ENCODE data around the gene CDK6. TPM values are rescaled to one million over a fixed set of nuclear protein-coding genes. Genes with fewer than 3 reads are reported as not detected.

The CDK6 gene
- total and polyA plus RNA-seq, 4 donors = 3.3 to 35.0 (median 12.0) TPM

DNA sequence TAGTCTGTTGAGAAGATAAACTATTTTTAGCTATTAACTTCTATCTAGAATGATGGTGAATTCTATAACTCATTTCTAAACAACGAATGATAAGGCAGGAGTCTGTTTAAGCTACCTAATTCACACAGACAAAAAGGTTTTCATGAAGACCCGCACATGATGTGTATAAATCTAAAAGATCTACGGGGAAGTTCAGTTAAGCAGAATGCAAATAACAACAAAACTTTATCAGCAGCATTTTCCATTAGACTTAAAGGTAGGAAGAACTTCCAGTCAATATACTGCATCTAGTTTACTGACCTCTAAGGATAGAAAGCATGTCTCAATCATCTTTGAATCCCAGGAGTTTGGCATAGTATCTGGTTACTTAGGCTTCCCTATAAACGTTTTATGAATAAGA lies 62.6 kb downstream of the CDK6 start:
- no peak overlapping the region for H3K27ac ChIP-seq (ENCODE audit: low read depth in 1 of 2, low read length in 2 of 2)
- no peaks in the 10 kb centered on the region for H3K27me3 ChIP-seq (ENCODE audit: control insufficient read depth in 4 of 4, insufficient read depth in 4 of 4, low read length in 3 of 4)
- H3K4me1 ChIP-seq (ENCODE audit: control insufficient read depth in 4 of 4, insufficient read depth in 4 of 4, low read length in 3 of 4) = peaks cover 0 to 11% (median 2%) of the 10 kb centered on the region in 4 donors
- H3K4me3 ChIP-seq (ENCODE audit: low read depth in 1 of 3, low read length in 3 of 3) = no peak overlapping the region
- H3K9me3 ChIP-seq (ENCODE audit: control insufficient read depth in 4 of 4, low read length in 3 of 4) = no peaks in the 10 kb centered on the region
- no peak for DNase-seq (ENCODE audit: low spot score)
- no peak overlapping the region for H3K9ac ChIP-seq (ENCODE audit: low read depth in 1 of 2, low read length in 2 of 2)
- 83% methylated on average over 4 of the region's 4 CpGs for WGBS
- no peaks in the 10 kb centered on the region for H3K36me3 ChIP-seq (ENCODE audit: control insufficient read depth in 4 of 4, insufficient read depth in 3 of 4, low read depth in 1 of 4, low read length in 3 of 4)
- TF ChIP-seq SP1 (IDR thresholded peaks at IDR 0.05) (no peak), NR2F2 (IDR thresholded peaks at IDR 0.05) (no peak), FOXA1 (IDR thresholded peaks at IDR 0.05) (no peak), GABPA (IDR thresholded peaks at IDR 0.05 in 1 of 2, conservative IDR thresholded peaks at IDR 0.05 in 1 of 2) (no peak), RAD21 (IDR thresholded peaks at IDR 0.05) (no peak), TAF1 (conservative IDR thresholded peaks at IDR 0.05) (no peak), HNF4G (IDR thresholded peaks at IDR 0.05) (no peak), EGR1 (IDR thresholded peaks at IDR 0.05; ENCODE audit: low read depth in 2 of 2) (no peak), HNF4A (conservative IDR thresholded peaks at IDR 0.05) (no peak), RXRA (IDR thresholded peaks at IDR 0.05) (no peak), FOXA2 (IDR thresholded peaks at IDR 0.05) (no peak), YY1 (IDR thresholded peaks at IDR 0.05) (no peak), JUND (IDR thresholded peaks at IDR 0.05) (no peak)
- TF ChIP-seq, protein P1, sequence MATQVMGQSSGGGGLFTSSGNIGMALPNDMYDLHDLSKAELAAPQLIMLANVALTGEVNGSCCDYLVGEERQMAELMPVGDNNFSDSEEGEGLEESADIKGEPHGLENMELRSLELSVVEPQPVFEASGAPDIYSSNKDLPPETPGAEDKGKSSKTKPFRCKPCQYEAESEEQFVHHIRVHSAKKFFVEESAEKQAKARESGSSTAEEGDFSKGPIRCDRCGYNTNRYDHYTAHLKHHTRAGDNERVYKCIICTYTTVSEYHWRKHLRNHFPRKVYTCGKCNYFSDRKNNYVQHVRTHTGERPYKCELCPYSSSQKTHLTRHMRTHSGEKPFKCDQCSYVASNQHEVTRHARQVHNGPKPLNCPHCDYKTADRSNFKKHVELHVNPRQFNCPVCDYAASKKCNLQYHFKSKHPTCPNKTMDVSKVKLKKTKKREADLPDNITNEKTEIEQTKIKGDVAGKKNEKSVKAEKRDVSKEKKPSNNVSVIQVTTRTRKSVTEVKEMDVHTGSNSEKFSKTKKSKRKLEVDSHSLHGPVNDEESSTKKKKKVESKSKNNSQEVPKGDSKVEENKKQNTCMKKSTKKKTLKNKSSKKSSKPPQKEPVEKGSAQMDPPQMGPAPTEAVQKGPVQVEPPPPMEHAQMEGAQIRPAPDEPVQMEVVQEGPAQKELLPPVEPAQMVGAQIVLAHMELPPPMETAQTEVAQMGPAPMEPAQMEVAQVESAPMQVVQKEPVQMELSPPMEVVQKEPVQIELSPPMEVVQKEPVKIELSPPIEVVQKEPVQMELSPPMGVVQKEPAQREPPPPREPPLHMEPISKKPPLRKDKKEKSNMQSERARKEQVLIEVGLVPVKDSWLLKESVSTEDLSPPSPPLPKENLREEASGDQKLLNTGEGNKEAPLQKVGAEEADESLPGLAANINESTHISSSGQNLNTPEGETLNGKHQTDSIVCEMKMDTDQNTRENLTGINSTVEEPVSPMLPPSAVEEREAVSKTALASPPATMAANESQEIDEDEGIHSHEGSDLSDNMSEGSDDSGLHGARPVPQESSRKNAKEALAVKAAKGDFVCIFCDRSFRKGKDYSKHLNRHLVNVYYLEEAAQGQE (IDR thresholded peaks at IDR 0.05) = no peak
- TF ChIP-seq, protein P2, sequence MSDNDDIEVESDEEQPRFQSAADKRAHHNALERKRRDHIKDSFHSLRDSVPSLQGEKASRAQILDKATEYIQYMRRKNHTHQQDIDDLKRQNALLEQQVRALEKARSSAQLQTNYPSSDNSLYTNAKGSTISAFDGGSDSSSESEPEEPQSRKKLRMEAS (IDR thresholded peaks at IDR 0.05) = no peak
- TF ChIP-seq, protein P3, sequence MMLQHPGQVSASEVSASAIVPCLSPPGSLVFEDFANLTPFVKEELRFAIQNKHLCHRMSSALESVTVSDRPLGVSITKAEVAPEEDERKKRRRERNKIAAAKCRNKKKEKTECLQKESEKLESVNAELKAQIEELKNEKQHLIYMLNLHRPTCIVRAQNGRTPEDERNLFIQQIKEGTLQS (IDR thresholded peaks at IDR 0.05) = no peak
- TF ChIP-seq, protein P4, sequence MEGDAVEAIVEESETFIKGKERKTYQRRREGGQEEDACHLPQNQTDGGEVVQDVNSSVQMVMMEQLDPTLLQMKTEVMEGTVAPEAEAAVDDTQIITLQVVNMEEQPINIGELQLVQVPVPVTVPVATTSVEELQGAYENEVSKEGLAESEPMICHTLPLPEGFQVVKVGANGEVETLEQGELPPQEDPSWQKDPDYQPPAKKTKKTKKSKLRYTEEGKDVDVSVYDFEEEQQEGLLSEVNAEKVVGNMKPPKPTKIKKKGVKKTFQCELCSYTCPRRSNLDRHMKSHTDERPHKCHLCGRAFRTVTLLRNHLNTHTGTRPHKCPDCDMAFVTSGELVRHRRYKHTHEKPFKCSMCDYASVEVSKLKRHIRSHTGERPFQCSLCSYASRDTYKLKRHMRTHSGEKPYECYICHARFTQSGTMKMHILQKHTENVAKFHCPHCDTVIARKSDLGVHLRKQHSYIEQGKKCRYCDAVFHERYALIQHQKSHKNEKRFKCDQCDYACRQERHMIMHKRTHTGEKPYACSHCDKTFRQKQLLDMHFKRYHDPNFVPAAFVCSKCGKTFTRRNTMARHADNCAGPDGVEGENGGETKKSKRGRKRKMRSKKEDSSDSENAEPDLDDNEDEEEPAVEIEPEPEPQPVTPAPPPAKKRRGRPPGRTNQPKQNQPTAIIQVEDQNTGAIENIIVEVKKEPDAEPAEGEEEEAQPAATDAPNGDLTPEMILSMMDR (IDR thresholded peaks at IDR 0.05; ENCODE audit: low read depth, low read length, missing input control) = no peak
- TF ChIP-seq, protein P5, sequence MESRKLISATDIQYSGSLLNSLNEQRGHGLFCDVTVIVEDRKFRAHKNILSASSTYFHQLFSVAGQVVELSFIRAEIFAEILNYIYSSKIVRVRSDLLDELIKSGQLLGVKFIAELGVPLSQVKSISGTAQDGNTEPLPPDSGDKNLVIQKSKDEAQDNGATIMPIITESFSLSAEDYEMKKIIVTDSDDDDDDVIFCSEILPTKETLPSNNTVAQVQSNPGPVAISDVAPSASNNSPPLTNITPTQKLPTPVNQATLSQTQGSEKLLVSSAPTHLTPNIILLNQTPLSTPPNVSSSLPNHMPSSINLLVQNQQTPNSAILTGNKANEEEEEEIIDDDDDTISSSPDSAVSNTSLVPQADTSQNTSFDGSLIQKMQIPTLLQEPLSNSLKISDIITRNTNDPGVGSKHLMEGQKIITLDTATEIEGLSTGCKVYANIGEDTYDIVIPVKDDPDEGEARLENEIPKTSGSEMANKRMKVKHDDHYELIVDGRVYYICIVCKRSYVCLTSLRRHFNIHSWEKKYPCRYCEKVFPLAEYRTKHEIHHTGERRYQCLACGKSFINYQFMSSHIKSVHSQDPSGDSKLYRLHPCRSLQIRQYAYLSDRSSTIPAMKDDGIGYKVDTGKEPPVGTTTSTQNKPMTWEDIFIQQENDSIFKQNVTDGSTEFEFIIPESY (IDR thresholded peaks at IDR 0.05) = no peak

Data from liver (tissue), 9 donors.